Breast epithelium (tissue), 3 donors: Measurements from ENCODE around the gene RBM12.

Source experiments
- POLR2A ChIP-seq: fragments of 450-650 bp; IDR thresholded peaks from one replicate; pipeline ENCODE4 v1.6.1; 2016; ENCODE audit warnings: antibody characterized with exemption, mild to moderate bottlenecking, moderate library complexity
- TF ChIP-seq, protein P1 (sequence below), 3 donors: fragments of 450-650 bp; IDR thresholded peaks; one replicate each; pipeline ENCODE4 v1.5.1; 2016 to 2017; ENCODE audit warnings: antibody characterized with exemption in 3 of 3, mild to moderate bottlenecking in 3 of 3, moderate library complexity in 3 of 3

DNA sequence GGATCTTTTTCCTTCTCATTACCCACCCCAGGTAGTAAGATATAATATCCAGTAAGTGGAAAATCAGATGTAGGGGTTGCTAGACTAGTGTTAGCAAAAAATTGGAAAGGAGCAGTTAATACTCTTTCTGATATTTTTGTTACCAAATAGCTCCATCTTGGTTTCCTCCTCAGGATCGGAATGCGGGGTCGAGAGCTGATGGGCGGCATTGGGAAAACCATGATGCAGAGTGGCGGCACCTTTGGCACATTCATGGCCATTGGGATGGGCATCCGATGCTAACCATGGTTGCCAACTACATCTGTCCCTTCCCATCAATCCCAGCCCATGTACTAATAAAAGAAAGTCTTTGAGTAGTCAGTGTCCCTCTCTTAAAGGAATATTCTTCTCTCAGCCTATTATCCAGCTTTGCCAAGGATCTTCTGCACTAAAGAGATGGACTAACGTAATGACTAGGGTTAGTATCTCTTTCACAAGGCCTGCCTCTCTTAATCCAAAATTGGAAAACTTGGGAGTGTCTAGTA lies 36.0 kb upstream of the RBM12 start:
- TF ChIP-seq, protein P1, sequence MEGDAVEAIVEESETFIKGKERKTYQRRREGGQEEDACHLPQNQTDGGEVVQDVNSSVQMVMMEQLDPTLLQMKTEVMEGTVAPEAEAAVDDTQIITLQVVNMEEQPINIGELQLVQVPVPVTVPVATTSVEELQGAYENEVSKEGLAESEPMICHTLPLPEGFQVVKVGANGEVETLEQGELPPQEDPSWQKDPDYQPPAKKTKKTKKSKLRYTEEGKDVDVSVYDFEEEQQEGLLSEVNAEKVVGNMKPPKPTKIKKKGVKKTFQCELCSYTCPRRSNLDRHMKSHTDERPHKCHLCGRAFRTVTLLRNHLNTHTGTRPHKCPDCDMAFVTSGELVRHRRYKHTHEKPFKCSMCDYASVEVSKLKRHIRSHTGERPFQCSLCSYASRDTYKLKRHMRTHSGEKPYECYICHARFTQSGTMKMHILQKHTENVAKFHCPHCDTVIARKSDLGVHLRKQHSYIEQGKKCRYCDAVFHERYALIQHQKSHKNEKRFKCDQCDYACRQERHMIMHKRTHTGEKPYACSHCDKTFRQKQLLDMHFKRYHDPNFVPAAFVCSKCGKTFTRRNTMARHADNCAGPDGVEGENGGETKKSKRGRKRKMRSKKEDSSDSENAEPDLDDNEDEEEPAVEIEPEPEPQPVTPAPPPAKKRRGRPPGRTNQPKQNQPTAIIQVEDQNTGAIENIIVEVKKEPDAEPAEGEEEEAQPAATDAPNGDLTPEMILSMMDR (IDR thresholded peaks at IDR 0.05), result no peak
- no peak for TF ChIP-seq POLR2A
